HEK293 (cell line): ENCODE data around the gene ARL8B.

ENCODE experiments used
- FEZF1 ChIP-seq: fragments of 450-650 bp; formaldehyde crosslinking; IDR thresholded peaks from 2 replicates; pipeline ENCODE4 v1.5.1; 2016; ENCODE audit warnings: missing biosample characterization, missing genetic modification characterization
- GLIS1 ChIP-seq: fragments of 450-650 bp; formaldehyde crosslinking; IDR thresholded peaks from 2 replicates; pipeline ENCODE4 v1.5.1; 2016; ENCODE audit warnings: missing biosample characterization, missing genetic modification characterization
- YY2 ChIP-seq: fragments of 450-650 bp; formaldehyde crosslinking; IDR thresholded peaks from 2 replicates; pipeline ENCODE4 v1.5.1; 2016; ENCODE audit warnings: missing biosample characterization, missing genetic modification characterization
- ZNF473 ChIP-seq: fragments of 450-650 bp; formaldehyde crosslinking; IDR thresholded peaks from 2 replicates; pipeline ENCODE4 v1.5.1; 2017; ENCODE audit warnings: missing biosample characterization, missing genetic modification characterization
- ZNF777 ChIP-seq: fragments of 450-650 bp; formaldehyde crosslinking; IDR thresholded peaks from 2 replicates; pipeline ENCODE4 v1.5.1; 2017; ENCODE audit warnings: missing biosample characterization, missing genetic modification characterization, borderline replicate concordance
- TF ChIP-seq, protein P1 (sequence below): fragments of 450-650 bp; formaldehyde crosslinking; optimal IDR thresholded peaks from 2 replicates; pipeline ENCODE3; 2016; ENCODE audit warnings: missing biosample characterization, mild to moderate bottlenecking, missing genetic modification characterization
- TF ChIP-seq, protein P2 (sequence below): fragments of 450-650 bp; formaldehyde crosslinking; IDR thresholded peaks from 2 replicates; pipeline ENCODE4 v1.5.1; 2016; ENCODE audit warnings: missing biosample characterization, missing genetic modification characterization
- TF ChIP-seq, protein P3 (sequence below): fragments of 450-650 bp; formaldehyde crosslinking; IDR thresholded peaks from 2 replicates; pipeline ENCODE4 v1.5.1; 2016; ENCODE audit warnings: missing biosample characterization, missing genetic modification characterization, borderline replicate concordance
- TF ChIP-seq, protein P4 (sequence below): fragments of 450-650 bp; formaldehyde crosslinking; IDR thresholded peaks from 2 replicates; pipeline ENCODE4 v1.5.1; 2016; ENCODE audit warnings: missing biosample characterization, missing genetic modification characterization

DNA sequence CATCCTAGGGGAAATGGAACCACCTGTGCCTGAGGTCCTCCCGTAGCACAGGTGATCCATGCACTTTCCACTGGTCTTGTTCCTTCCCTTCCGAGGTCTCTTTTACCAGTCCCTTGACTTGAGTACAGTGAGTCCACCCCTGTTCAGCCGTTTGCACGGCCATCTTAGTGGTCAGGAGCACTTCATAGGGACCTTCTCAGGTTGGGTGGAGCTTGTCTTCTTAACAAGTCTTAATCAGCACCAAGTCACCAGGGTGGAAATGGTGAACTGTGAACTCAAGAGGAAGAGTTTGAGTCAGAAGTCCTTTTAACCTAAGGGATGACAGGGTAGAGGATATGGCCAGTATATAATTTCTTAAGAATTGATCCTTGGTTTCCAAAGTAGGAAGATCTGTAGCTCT, 21.4 kb downstream of the ARL8B start:
- TF ChIP-seq FEZF1 (tag by site-specific recombination) (no peak), ZNF473 (tag by site-specific recombination) (no peak), ZNF777 (tag by site-specific recombination) (no peak), YY2 (tag by site-specific recombination) (no peak), GLIS1 (tag by site-specific recombination) (no peak)
- TF ChIP-seq, protein P1, sequence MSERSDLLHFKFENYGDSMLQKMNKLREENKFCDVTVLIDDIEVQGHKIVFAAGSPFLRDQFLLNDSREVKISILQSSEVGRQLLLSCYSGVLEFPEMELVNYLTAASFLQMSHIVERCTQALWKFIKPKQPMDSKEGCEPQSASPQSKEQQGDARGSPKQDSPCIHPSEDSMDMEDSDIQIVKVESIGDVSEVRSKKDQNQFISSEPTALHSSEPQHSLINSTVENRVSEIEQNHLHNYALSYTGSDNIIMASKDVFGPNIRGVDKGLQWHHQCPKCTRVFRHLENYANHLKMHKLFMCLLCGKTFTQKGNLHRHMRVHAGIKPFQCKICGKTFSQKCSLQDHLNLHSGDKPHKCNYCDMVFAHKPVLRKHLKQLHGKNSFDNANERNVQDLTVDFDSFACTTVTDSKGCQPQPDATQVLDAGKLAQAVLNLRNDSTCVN (tag by site-specific recombination), result no peak
- TF ChIP-seq, protein P2, sequence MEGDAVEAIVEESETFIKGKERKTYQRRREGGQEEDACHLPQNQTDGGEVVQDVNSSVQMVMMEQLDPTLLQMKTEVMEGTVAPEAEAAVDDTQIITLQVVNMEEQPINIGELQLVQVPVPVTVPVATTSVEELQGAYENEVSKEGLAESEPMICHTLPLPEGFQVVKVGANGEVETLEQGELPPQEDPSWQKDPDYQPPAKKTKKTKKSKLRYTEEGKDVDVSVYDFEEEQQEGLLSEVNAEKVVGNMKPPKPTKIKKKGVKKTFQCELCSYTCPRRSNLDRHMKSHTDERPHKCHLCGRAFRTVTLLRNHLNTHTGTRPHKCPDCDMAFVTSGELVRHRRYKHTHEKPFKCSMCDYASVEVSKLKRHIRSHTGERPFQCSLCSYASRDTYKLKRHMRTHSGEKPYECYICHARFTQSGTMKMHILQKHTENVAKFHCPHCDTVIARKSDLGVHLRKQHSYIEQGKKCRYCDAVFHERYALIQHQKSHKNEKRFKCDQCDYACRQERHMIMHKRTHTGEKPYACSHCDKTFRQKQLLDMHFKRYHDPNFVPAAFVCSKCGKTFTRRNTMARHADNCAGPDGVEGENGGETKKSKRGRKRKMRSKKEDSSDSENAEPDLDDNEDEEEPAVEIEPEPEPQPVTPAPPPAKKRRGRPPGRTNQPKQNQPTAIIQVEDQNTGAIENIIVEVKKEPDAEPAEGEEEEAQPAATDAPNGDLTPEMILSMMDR, result no peak
- TF ChIP-seq, protein P3, sequence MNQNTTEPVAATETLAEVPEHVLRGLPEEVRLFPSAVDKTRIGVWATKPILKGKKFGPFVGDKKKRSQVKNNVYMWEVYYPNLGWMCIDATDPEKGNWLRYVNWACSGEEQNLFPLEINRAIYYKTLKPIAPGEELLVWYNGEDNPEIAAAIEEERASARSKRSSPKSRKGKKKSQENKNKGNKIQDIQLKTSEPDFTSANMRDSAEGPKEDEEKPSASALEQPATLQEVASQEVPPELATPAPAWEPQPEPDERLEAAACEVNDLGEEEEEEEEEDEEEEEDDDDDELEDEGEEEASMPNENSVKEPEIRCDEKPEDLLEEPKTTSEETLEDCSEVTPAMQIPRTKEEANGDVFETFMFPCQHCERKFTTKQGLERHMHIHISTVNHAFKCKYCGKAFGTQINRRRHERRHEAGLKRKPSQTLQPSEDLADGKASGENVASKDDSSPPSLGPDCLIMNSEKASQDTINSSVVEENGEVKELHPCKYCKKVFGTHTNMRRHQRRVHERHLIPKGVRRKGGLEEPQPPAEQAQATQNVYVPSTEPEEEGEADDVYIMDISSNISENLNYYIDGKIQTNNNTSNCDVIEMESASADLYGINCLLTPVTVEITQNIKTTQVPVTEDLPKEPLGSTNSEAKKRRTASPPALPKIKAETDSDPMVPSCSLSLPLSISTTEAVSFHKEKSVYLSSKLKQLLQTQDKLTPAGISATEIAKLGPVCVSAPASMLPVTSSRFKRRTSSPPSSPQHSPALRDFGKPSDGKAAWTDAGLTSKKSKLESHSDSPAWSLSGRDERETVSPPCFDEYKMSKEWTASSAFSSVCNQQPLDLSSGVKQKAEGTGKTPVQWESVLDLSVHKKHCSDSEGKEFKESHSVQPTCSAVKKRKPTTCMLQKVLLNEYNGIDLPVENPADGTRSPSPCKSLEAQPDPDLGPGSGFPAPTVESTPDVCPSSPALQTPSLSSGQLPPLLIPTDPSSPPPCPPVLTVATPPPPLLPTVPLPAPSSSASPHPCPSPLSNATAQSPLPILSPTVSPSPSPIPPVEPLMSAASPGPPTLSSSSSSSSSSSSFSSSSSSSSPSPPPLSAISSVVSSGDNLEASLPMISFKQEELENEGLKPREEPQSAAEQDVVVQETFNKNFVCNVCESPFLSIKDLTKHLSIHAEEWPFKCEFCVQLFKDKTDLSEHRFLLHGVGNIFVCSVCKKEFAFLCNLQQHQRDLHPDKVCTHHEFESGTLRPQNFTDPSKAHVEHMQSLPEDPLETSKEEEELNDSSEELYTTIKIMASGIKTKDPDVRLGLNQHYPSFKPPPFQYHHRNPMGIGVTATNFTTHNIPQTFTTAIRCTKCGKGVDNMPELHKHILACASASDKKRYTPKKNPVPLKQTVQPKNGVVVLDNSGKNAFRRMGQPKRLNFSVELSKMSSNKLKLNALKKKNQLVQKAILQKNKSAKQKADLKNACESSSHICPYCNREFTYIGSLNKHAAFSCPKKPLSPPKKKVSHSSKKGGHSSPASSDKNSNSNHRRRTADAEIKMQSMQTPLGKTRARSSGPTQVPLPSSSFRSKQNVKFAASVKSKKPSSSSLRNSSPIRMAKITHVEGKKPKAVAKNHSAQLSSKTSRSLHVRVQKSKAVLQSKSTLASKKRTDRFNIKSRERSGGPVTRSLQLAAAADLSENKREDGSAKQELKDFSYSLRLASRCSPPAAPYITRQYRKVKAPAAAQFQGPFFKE (tag by site-specific recombination), result no peak
- TF ChIP-seq, protein P4, sequence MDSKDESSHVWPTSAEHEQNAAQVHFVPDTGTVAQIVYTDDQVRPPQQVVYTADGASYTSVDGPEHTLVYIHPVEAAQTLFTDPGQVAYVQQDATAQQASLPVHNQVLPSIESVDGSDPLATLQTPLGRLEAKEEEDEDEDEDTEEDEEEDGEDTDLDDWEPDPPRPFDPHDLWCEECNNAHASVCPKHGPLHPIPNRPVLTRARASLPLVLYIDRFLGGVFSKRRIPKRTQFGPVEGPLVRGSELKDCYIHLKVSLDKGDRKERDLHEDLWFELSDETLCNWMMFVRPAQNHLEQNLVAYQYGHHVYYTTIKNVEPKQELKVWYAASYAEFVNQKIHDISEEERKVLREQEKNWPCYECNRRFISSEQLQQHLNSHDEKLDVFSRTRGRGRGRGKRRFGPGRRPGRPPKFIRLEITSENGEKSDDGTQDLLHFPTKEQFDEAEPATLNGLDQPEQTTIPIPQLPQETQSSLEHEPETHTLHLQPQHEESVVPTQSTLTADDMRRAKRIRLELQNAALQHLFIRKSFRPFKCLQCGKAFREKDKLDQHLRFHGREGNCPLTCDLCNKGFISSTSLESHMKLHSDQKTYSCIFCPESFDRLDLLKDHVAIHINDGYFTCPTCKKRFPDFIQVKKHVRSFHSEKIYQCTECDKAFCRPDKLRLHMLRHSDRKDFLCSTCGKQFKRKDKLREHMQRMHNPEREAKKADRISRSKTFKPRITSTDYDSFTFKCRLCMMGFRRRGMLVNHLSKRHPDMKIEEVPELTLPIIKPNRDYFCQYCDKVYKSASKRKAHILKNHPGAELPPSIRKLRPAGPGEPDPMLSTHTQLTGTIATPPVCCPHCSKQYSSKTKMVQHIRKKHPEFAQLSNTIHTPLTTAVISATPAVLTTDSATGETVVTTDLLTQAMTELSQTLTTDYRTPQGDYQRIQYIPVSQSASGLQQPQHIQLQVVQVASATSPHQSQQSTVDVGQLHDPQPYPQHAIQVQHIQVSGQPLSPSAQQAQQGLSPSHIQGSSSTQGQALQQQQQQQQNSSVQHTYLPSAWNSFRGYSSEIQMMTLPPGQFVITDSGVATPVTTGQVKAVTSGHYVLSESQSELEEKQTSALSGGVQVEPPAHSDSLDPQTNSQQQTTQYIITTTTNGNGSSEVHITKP (tag by site-specific recombination), result no peak
